D721Med (cell line): Measurements from ENCODE around the gene OST4.

ENCODE experiments used
- DNase-seq: peaks from one replicate; pipeline ENCODE4 v3.0.0; 2011; ENCODE audit warnings: low spot score; ENCODE audit not compliant: insufficient read length
- FAIRE-seq: peaks from 2 replicates; lab custom pipeline; 2011; peaks lifted over from hg19 to GRCh38; lab: Jason Lieb, UNC
- CTCF ChIP-seq: IDR thresholded peaks from 2 replicates; pipeline ENCODE4 v1.5.1; 2012; ENCODE audit warnings: mild to moderate bottlenecking, control low read depth; ENCODE audit not compliant: insufficient read depth; ENCODE audit errors: missing control alignments

Gene OST4

GRCh38 chr2:27108221-27108620 lies 36.8 kb upstream of the OST4 start:
- FAIRE-seq (no peak), DNase-seq (no peak)
- TF ChIP-seq CTCF: no peak

DNA sequence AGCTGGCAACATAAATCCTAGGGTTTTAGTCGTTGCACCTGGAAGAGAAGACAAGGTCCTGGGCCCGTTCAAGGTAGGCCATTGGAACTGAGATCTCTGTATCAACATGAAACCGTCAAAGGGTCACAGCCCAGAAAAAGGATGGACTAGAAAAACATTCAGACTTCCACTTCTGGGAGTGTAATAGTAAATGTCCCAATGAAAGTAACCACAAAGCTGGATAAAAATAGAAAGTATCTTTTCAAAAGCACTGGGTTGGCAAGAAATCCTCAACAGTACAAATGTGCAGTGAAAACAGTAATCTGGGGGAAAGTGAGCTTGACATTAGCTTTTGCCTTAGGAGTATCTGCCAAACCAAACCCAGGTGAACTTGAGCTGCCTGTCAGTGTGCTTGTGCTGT lies 34.5 kb upstream of the OST4 start:
- no peak for DNase-seq
- no peak for FAIRE-seq
- TF ChIP-seq CTCF: no peak

- no peak for FAIRE-seq
- no peak for DNase-seq
- no peak for TF ChIP-seq CTCF
These were observed 30.9 kb upstream of the OST4 start for GRCh38 chr2:27102329-27102728.

DNA sequence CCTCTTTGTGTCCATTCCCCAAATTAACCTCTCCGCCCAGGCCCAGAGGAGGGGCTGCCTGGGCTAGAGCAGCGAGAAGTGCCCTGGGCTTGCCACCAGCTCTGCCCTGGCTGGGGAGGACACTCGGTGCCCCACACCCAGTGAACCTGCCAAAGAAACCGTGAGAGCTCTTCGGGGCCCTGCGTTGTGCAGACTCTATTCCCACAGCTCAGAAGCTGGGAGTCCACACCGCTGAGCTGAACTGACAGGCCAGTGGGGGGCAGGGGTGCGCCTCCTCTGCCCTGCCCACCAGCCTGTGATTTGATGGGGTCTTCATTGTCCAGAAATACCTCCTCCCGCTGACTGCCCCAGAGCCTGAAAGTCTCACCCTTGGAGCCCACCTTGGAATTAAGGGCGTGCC lies 28.6 kb upstream of the OST4 start:
- TF ChIP-seq CTCF: no peak
- no peak for FAIRE-seq
- no peak for DNase-seq

DNA sequence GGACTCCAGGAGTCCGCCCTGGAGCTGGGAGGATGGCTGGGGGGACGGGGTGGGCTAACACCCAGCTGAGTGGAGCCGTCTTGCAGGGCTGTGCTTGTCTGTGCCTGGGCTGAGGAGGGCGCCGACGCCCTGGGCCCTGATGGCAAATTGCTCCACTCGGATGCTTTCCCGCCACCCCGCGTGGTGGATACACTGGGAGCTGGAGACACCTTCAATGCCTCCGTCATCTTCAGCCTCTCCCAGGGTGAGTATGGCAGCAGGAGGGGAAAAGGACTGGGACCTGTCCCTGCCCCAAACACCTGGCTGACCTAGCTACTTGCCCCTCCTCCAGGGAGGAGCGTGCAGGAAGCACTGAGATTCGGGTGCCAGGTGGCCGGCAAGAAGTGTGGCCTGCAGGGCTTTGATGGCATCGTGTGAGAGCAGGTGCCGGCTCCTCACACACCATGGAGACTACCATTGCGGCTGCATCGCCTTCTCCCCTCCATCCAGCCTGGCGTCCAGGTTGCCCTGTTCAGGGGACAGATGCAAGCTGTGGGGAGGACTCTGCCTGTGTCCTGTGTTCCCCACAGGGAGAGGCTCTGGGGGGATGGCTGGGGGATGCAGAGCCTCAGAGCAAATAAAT lies 28.0 kb upstream of the OST4 start:
- FAIRE-seq (no peak), DNase-seq (no peak)
- TF ChIP-seq CTCF: no peak

DNA sequence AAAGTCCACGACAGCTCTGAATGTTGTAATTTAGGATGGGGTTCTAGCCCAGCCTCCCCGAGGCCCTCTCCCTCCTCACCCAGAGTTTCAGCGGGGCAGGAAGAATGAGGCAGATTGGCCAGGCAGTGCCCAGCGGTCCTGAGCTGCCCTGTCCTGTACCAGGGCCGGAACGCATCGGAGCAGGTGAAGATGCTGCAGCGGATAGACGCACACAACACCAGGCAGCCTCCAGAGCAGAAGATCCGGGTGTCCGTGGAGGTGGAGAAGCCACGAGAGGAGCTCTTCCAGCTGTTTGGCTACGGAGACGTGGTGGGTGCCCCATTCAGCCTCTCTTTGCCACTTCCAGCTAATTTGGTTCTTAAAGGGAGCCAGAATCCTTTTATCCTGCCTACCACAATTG lies 25.9 kb upstream of the OST4 start:
- FAIRE-seq (no peak), DNase-seq (no peak)
- no peak for TF ChIP-seq CTCF

DNA sequence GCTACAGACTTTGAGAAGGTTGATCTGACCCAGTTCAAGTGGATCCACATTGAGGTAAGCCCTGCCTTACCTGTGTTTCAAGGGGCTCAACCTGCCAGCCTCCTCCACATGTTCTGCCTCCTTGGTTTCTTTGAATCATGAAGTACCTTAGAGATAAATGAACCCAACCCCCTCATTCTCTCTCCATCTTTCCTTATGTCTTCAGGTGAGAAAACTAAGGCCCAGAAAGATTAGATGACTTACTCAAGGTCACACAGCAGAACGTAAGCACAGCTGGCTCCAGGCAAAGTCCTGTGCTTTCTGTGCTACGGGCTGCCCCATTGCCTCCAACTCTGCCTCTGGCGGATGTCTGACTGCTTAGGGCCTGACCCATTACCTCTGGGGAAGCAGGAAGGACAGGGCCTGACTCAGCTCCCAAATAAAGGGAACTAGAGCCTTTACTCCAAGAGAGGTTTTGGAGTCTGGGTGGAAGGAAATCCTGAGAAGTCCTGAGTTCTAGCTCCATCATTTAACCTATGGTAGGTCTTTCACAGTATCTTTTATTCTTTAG lies 25.4 kb upstream of the OST4 start:
- no peak for TF ChIP-seq CTCF
- no peak for FAIRE-seq

More for the DNA sequence above, 25.4 kb upstream of the OST4 start:
- DNase-seq: no peak
